GM23338 (cell line): Measurements from ENCODE around the gene CYP11A1. TPM values are rescaled to one million over a fixed set of nuclear protein-coding genes. Genes with fewer than 3 reads are reported as not detected.

ENCODE experiments used
- ATAC-seq: fragments of 200-7000 bp; cut with Tn5 transposase; 3 replicates; pipeline ENCODE4 v1.9.1; 2020
- DNase-seq: peaks from one replicate; pipeline ENCODE4 v3.0.0-alpha.2; 2015; ENCODE audit warnings: low spot score
- H2AFZ ChIP-seq: fragments of 200-600 bp; sonication (generic); 2 replicates; pipeline ENCODE4 v1.8.0; 2016; ENCODE audit warnings: antibody characterized with exemption, mild to moderate bottlenecking, moderate library complexity
- H3F3A ChIP-seq: fragments of 200-600 bp; sonication (generic); replicated peaks from 2 replicates; pipeline ENCODE4 v1.8.0; 2017; ENCODE audit warnings: antibody characterized with exemption, mixed run types, low read depth
- H3K27ac ChIP-seq: fragments of 200-600 bp; sonication (generic); 2 replicates; pipeline ENCODE4 v1.6.1; 2016; ENCODE audit warnings: low read depth
- H3K27me3 ChIP-seq: fragments of 200-600 bp; sonication (generic); 2 replicates; pipeline ENCODE4 v1.8.0; 2016; ENCODE audit warnings: mild to moderate bottlenecking, mixed run types, moderate library complexity; ENCODE audit not compliant: insufficient read depth
- H3K36me3 ChIP-seq: fragments of 200-600 bp; sonication (generic); 2 replicates; pipeline ENCODE4 v1.8.0; 2016; ENCODE audit warnings: mild to moderate bottlenecking; ENCODE audit not compliant: insufficient read depth
- H3K4me1 ChIP-seq: fragments of 200-600 bp; sonication (generic); 2 replicates; pipeline ENCODE4 v1.8.0; 2016; ENCODE audit warnings: mild to moderate bottlenecking, moderate library complexity; ENCODE audit not compliant: insufficient read depth
- H3K4me2 ChIP-seq: fragments of 200-600 bp; sonication (generic); 2 replicates; pipeline ENCODE4 v1.7.1; 2017; ENCODE audit warnings: mixed run types
- H3K4me3 ChIP-seq: fragments of 200-600 bp; sonication (generic); 2 replicates; pipeline ENCODE4 v1.6.1; 2016; ENCODE audit warnings: mixed run types
- H3K79me2 ChIP-seq: fragments of 200-600 bp; sonication (generic); replicated peaks from 2 replicates; pipeline ENCODE4 v1.8.0; 2017; ENCODE audit warnings: mild to moderate bottlenecking; ENCODE audit not compliant: insufficient read depth
- H3K9me2 ChIP-seq: fragments of 200-600 bp; sonication (generic); 2 replicates; pipeline ENCODE4 v1.8.0; 2017; ENCODE audit not compliant: insufficient read depth
- H4K20me1 ChIP-seq: fragments of 200-600 bp; sonication (generic); replicated peaks from 2 replicates; pipeline ENCODE4 v1.8.0; 2017; ENCODE audit warnings: mild to moderate bottlenecking; ENCODE audit not compliant: insufficient read depth
- H3K27ac Mint-ChIP-seq: 2 replicates; pipeline ENCODE4 v1.8.0; 2020; ENCODE audit warnings: inconsistent platforms, mild to moderate bottlenecking, moderate library complexity, mixed read lengths
- H3K27me3 Mint-ChIP-seq: 3 replicates; pipeline ENCODE4 v1.8.0; 2022; ENCODE audit warnings: low read depth, mild to moderate bottlenecking, moderate library complexity, mixed read lengths, inconsistent platforms; ENCODE audit not compliant: insufficient read depth, poor library complexity
- H3K36me3 Mint-ChIP-seq: 3 replicates; pipeline ENCODE4 v1.8.0; 2021; ENCODE audit warnings: low read depth, mild to moderate bottlenecking, inconsistent platforms, moderate library complexity, mixed read lengths
- H3K4me1 Mint-ChIP-seq: 3 replicates; pipeline ENCODE4 v1.8.0; 2020; ENCODE audit warnings: mild to moderate bottlenecking, inconsistent platforms, mixed read lengths
- H3K4me3 Mint-ChIP-seq: 3 replicates; pipeline ENCODE4 v1.8.0; 2021; ENCODE audit warnings: moderate library complexity, mild to moderate bottlenecking, inconsistent platforms, mixed read lengths
- H3K9me3 Mint-ChIP-seq: 3 replicates; pipeline ENCODE4 v1.8.0; 2020; ENCODE audit warnings: moderate library complexity, mild to moderate bottlenecking, inconsistent platforms, mixed read lengths
- CREB1 ChIP-seq: fragments of 250-450 bp; sonication (Bioruptor Pico); IDR thresholded peaks from 2 replicates; pipeline ENCODE4 v1.5.0; 2020; ENCODE audit warnings: low read depth, mild to moderate bottlenecking, moderate library complexity
- CTCF ChIP-seq, 2 experiments: fragments of 200-600 bp in 1 of 2; sonication (generic) in 1 of 2; conservative IDR thresholded peaks; 2 replicates each; pipeline versions ENCODE4 v1.5.1 to v1.6.1; 2016 to 2017; ENCODE audit warnings: antibody characterized with exemption in 2 of 2, low read depth in 2 of 2, mild to moderate bottlenecking in 2 of 2, moderate library complexity in 1 of 2
- ETS1 ChIP-seq: IDR thresholded peaks from 2 replicates; pipeline ENCODE4 v1.6.1; 2016; ENCODE audit warnings: antibody characterized with exemption
- EZH2 ChIP-seq: fragments of 200-600 bp; sonication (generic); IDR thresholded peaks from one replicate; pipeline ENCODE4 v1.8.0; 2017; ENCODE audit warnings: antibody characterized with exemption, mild to moderate bottlenecking, low read depth; ENCODE audit not compliant: unreplicated experiment
- EZH2phosphoT487 ChIP-seq: fragments of 200-600 bp; sonication (generic); IDR thresholded peaks from one replicate; pipeline ENCODE4 v1.8.1; 2018; ENCODE audit warnings: antibody characterized with exemption; ENCODE audit not compliant: unreplicated experiment
- JUNB ChIP-seq: IDR thresholded peaks from one replicate; pipeline ENCODE4 v1.6.1; 2016; ENCODE audit warnings: antibody characterized with exemption; ENCODE audit not compliant: unreplicated experiment
- NANOG ChIP-seq: IDR thresholded peaks from 2 replicates; pipeline ENCODE4 v1.6.1; 2016; ENCODE audit warnings: antibody characterized with exemption, borderline replicate concordance
- POLR2AphosphoS5 ChIP-seq: IDR thresholded peaks from 2 replicates; pipeline ENCODE4 v1.6.1; 2016; ENCODE audit warnings: antibody characterized with exemption, low read depth
- STAT1 ChIP-seq: IDR thresholded peaks from one replicate; pipeline ENCODE4 v1.6.1; 2016; ENCODE audit warnings: antibody characterized with exemption; ENCODE audit not compliant: unreplicated experiment
- ZNF114 ChIP-seq: fragments of 250-450 bp; sonication (Bioruptor Pico); IDR thresholded peaks from 2 replicates; pipeline ENCODE4 v1.5.0; 2020; ENCODE audit warnings: mild to moderate bottlenecking, moderate library complexity
- ZNF331 ChIP-seq: fragments of 250-450 bp; sonication (Bioruptor Pico); IDR thresholded peaks from 2 replicates; pipeline ENCODE4 v1.5.0; 2020; ENCODE audit warnings: low read depth, mild to moderate bottlenecking, moderate library complexity
- polyA plus RNA-seq: library from polyadenylated mRNA; unstranded; fragments of >200 nt; fragmentation: Nextera tagmentation; extraction: Ambion mirVana; gene quantifications from 2 replicates; pipeline ENCODE4 v1.2.1, GENCODE V29; 2016
- total RNA-seq: library from RNA; depleted of rRNA; stranded (reverse); fragments of >200 nt; shearing (Covaris generic); gene quantifications from 2 replicates; pipeline ENCODE4 v1.2.3, GENCODE V29; 2014
- TF ChIP-seq, protein P1 (sequence below): IDR thresholded peaks from one replicate; pipeline ENCODE4 v1.6.1; 2018; ENCODE audit warnings: antibody characterized with exemption; ENCODE audit not compliant: unreplicated experiment

Gene CYP11A1
- total and polyA plus RNA-seq, 2 experiments from 2014 or later, result 1.2 to 1.7 TPM

- TF ChIP-seq CTCF (conservative IDR thresholded peaks at IDR 0.05; ENCODE audit: low read depth in 2 of 2) (no peak), CREB1 (CRISPR knock-in tag) (no peak), ZNF331 (CRISPR knock-in tag) (no peak), JUNB (no peak), STAT1 (no peak), ZNF114 (no peak), NANOG (no peak), POLR2AphosphoS5 (no peak), ETS1 (no peak), EZH2 (no peak), EZH2phosphoT487 (no peak)
Measured at GRCh38 chr15:74373056-74373650, 5.7 kb upstream of the CYP11A1 start (continued).

GRCh38 chr15:74370471-74370870 lies 3.0 kb upstream of the CYP11A1 start:
- Histone ChIP-seq H3F3A (peaks cover under 1% of the 10 kb centered on the region; the same call in 1 of the 2 replicates), H3K36me3 (no peaks in the 10 kb centered on the region), H3K79me2 (no peaks in the 10 kb centered on the region), H3K4me2 (no peak overlapping the region), H3K4me3 (no peak overlapping the region), H3K9me2 (no peaks in the 10 kb centered on the region), H3K27ac (no peak overlapping the region), H2AFZ (no peak overlapping the region), H3K27me3 (peaks cover 20% of the 10 kb centered on the region), H4K20me1 (no peaks in the 10 kb centered on the region), H3K4me1 (peaks cover 18% of the 10 kb centered on the region)
- DNase-seq, result no peak
- Mint-ChIP-seq H3K27ac (no peak overlapping the region), H3K4me1 (peaks cover 9% of the 10 kb centered on the region), H3K27me3 (peaks cover 25% of the 10 kb centered on the region), H3K36me3 (no peaks in the 10 kb centered on the region), H3K4me3 (no peak overlapping the region), H3K9me3 (no peaks in the 10 kb centered on the region)
- no peak for ATAC-seq
- TF ChIP-seq CTCF (conservative IDR thresholded peaks at IDR 0.05; ENCODE audit: low read depth in 2 of 2), result no peak
- no peak for TF ChIP-seq STAT1
- TF ChIP-seq, protein P1, sequence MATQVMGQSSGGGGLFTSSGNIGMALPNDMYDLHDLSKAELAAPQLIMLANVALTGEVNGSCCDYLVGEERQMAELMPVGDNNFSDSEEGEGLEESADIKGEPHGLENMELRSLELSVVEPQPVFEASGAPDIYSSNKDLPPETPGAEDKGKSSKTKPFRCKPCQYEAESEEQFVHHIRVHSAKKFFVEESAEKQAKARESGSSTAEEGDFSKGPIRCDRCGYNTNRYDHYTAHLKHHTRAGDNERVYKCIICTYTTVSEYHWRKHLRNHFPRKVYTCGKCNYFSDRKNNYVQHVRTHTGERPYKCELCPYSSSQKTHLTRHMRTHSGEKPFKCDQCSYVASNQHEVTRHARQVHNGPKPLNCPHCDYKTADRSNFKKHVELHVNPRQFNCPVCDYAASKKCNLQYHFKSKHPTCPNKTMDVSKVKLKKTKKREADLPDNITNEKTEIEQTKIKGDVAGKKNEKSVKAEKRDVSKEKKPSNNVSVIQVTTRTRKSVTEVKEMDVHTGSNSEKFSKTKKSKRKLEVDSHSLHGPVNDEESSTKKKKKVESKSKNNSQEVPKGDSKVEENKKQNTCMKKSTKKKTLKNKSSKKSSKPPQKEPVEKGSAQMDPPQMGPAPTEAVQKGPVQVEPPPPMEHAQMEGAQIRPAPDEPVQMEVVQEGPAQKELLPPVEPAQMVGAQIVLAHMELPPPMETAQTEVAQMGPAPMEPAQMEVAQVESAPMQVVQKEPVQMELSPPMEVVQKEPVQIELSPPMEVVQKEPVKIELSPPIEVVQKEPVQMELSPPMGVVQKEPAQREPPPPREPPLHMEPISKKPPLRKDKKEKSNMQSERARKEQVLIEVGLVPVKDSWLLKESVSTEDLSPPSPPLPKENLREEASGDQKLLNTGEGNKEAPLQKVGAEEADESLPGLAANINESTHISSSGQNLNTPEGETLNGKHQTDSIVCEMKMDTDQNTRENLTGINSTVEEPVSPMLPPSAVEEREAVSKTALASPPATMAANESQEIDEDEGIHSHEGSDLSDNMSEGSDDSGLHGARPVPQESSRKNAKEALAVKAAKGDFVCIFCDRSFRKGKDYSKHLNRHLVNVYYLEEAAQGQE, result no peak
- TF ChIP-seq ETS1, result no peak
- TF ChIP-seq CREB1 (CRISPR knock-in tag), result no peak
- TF ChIP-seq EZH2phosphoT487, result no peak
